Glomerular endothelial cell (primary cell): Measurements from ENCODE around the gene NRARP. TPM values are rescaled to one million over a fixed set of nuclear protein-coding genes. Genes with fewer than 3 reads are reported as not detected.

Experiments
- DNase-seq: peaks from one replicate; pipeline ENCODE4 v3.0.0-alpha.2; 2011; ENCODE audit warnings: low read depth, low spot score; ENCODE audit errors: extremely low read depth
- total RNA-seq: library from RNA; depleted of rRNA; stranded (reverse); fragments of >200 nt; gene quantifications from 2 replicates; pipeline ENCODE4 v1.2.3, GENCODE V29; 2015

NRARP gene
- total RNA-seq, 1 donor from 2014 or later = 188 TPM

DNA sequence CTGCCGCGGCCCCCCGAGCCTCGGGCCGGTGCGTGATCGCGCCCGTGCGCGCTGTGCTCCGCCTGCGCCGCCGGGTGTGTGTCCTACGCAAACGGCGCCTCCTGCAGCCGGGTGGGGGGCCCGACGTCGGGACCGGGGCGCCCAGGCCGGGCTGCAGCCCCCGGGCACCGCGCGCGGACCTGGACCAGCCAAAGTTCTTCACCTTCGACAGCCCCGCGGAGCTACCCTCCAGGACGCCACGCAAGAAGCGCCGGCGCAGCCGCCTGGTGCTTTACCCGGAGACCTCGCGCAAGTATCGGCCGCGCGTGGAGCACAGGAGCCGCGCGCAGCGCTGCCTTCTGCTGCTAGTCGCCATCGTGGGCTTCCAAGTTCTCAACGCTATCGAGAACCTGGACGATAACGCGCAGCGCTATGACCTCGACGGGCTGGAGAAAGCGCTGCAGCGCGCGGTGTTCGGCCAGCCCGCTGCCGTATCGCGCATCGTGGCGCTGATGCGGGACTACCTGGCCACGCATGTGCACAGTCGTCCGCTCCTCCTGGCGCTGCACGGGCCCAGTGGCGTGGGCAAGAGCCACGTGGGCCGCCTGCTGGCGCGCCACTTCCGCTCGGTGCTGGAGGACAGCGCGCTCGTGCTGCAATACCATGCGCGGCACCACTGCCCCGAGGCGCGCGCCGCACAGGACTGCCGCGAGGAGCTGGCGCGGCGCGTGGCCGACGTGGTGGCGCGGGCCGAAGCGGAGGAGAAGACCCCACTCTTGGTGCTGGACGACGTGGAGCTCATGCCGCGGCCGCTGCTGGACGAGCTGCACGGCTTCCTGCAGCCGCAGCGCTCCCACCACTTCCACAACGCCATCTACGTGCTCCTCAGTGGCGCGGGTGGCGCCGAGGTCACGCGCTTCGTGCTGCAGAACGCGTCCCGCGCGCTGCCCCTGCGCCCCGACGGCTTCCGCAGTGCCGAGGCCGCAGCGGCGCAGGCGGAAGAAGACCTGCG lies 23.1 kb downstream of the NRARP start:
- no peak for DNase-seq

- no peak for DNase-seq
Observed at GRCh38 chr9:137278061-137278701, 23.9 kb downstream of the NRARP start.

GRCh38 chr9:137277329-137278041 lies 24.6 kb downstream of the NRARP start, which contains the start of gene TOR4A:
Gene TOR4A, plus strand, starts transcription at chr9:137277726. Its CDS starts 964 bp downstream, at chr9:137278690.
- DNase-seq = no peak

DNA sequence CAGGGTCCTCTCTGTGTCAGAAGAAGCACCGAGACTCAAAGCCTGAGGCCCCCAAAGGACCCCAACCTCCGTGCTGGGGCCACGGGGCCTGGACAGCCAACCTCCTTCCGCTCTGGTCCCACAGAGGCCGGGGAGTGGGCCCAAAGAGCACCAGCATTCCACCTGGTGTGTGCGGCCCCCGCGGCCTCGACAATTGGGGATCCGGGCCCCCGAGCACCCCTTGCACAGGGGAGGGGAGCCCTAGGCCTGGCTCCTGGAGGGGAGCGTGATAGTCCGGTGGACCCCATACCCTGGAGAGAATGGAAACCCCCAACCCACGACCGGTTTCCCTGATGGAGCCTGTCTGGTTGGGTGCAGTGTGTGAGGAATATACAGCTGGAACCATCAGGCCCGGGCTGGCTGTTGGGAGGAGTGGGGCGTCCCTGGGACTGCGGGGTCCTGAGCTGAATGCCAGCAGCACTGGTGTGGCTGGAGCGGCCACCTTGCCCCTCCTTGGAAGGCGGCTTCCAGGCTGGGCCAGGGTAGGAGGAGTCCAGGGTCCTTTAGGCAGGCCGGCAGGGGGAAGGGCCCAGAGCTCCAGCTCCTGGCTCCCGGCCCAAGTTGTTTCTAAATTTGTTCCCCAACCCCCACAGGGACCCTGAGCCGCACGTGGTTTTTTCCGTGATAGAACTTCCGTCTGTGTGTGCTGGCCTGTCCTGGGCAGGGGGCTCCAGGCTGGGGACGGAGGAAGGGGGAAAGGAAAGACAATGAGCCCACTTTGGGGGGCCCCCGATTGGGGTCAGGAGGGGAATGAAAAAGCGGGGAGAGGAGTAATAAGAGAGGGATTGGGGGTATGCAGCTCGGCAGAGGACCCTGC lies 25.4 kb downstream of the NRARP start:
- no peak for DNase-seq

DNA sequence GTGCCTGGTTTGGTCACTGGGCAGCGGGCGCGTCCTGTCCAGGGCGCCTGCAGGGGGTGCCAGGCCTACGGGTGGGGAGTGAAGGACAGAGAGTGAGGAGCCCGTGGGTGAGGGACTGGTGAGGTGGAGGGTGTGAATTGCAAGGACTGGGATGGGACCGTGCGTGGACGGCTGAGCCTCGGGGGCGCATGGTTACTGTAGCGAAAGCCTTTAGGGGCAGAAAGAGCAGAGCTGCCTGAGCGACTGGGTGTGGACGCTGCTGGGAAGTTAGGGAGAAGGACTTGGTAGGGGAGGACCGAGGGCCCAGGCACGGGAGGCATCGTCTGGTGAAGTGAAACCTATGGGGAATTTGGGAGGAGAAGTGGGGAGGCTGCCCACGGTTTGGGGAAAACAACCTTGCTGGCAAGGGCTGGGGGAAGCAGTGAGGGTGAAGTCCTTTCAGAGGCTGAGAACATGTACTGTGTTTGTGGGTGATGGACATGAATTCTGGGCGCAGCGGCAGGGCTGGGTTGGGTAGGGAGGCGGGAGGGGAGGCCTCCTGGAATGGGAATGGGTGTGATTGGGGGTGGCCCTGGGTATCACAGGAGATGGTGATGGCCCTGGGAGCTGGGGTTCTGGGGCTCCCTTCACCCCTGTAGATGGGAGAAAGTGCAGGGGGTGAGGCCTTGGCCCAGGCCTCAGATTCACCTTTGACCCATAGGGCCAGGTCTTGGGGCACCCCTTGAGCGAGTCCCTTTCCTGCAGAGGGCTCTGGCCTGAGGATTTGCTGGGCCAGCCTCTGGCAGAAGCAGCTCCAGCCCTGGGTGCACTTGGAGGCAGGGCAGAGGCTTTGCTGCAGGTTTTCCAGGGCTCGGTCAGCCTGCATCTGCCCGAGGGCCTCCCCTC lies 26.2 kb downstream of the NRARP start:
- DNase-seq = no peak

DNA sequence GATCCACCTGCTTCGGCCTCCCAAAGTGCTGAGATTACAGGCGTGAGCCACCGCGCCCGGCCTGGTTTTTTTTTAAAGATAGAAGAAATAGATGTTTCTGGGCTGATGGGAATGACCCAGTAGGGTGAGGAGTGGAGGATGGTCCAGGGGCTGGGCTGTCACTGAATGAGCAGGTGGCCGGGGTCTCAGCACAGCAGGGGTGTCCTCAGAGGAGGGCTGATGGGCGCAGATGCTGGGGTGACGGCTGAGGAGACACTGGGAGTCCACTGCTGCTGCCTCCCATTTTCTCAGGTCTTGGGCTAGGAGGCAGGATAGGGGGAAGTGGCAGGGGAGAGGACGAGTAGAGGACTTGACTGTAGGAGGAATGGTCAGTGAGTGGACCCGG lies 26.9 kb downstream of the NRARP start:
- no peak for DNase-seq

- DNase-seq = no peak
Observed at GRCh38 chr9:137273611-137274320, 28.3 kb downstream of the NRARP start.

GRCh38 chr9:137273095-137273490 lies 29.0 kb downstream of the NRARP start:
- DNase-seq = no peak

- DNase-seq = no peak
Observed at GRCh38 chr9:137272241-137273094, 29.6 kb downstream of the NRARP start.

DNA sequence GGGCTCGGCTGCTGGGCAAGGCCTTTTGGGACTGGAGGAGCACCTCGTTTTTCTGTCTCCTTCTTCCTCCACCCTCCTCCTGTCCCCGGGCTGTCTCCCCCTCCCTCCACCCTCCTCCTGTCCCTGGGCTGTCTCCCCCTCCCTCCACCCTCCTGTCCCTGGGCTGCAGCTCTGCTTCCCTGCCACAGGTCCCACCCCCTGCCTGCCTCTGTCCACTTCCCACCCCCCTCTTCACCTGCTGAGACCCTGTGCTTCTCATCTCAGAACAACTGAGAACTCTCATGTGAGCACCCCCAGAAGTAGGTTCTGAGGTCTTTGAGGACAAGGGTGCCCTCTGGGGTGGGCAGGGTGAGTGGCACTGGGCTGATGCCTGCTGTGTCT lies 30.4 kb downstream of the NRARP start:
- DNase-seq = no peak

GRCh38 chr9:137270929-137271695 lies 31.0 kb downstream of the NRARP start:
- DNase-seq = no peak

DNA sequence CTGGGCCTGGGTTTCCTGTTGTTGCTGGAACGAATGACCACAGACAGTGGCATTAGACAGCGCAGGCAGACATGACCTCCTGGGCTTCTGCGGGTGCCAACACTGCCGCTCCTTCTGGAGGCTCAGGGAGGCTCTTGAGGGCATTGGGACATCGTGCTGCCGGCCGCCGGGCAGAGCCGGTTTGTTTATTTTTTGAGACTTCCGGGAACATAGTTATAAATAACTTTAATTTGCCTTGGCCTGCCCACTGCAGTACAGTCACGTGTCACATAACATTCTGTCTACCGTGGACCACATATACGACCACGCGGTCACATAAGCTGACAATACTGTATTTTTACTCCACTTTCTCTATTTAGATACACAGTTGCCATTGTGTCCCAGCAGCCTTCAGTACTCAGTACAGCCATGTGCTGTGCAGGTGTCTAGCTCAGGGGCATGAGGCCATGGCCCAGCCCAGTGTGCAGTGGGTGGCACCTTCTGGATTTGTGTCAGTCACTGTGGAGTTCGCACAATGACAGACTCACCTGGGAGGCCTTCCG lies 32.8 kb downstream of the NRARP start:
- DNase-seq = no peak

GRCh38 chr9:137268538-137269201 lies 33.4 kb downstream of the NRARP start:
- no peak for DNase-seq

DNA sequence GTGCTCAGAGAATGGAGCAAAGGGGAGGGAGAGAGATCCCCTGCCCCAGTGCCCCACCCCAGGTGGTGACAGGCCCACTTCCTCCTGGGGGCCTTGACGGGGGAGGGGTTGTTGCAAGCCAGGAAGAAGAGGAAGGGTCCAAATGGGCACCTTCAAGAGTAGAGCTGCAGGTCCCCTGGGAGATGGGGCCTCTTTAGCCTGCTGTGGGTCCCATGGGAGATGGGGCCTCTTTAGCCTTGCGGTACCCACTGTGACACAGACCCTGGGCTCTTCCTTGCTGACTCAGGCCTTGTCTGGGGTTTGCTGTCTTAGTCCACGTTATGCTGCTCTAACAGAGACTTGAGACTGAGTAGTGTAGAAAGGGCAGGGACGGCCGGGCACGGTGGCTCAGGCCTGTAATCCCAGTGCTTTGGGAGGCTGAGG lies 34.1 kb downstream of the NRARP start:
- DNase-seq = no peak

GRCh38 chr9:137266585-137267453 lies 35.3 kb downstream of the NRARP start:
- DNase-seq = no peak
